ENCODE data around the gene MACROD2.
"Not testable (repeated sequence)": the region's sequence is repeated elsewhere in the genome, so short reads cannot be mapped to it uniquely, and the experiment has no call there.

Gene MACROD2

DNA sequence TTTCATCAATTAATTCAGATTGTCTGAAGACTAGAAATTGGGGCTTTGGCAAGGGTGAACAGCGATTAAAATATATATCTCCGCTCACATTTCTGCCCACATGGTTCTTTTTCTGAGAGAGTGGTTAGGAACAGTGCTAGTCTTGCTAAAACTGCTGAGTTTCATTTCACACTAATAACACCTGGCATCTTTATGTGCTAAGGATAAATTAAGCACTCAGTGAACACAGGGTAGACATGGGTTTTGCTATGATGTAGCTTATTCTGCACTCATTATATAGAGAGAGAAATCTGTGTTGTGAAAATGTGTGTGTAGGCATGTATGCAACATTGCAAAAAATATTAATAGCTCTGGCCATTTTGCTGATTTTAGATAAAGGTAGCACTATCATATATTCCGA is 965.5 kb downstream of the MACROD2 start:
- DNase-seq (ENCODE audit: low read depth) = no peak

DNA sequence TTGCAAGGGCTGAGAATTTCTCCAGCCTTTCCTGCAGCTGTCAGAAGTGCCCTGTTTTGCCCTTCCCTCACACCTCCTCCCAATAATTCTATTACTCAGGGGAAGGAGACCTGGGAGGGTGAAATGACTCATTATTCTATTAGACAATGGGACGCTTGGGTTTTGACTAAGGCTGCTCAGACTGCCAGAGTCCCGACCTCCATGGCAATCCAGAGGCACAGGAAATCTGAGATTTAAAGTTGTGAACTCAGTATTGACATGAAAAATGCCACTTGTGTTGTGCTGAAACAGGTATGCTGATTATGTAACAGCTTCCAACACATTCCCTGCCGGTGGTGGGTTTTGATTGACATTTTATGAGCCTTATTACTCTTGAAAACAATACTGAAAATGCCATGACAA is 967.9 kb downstream of the MACROD2 start:
- no peak overlapping the region for H3K4me3 ChIP-seq (ENCODE audit: control insufficient read depth, low read depth, low read length)
- DNase-seq (ENCODE audit: low read depth) = no peak
- TF ChIP-seq, protein P1, sequence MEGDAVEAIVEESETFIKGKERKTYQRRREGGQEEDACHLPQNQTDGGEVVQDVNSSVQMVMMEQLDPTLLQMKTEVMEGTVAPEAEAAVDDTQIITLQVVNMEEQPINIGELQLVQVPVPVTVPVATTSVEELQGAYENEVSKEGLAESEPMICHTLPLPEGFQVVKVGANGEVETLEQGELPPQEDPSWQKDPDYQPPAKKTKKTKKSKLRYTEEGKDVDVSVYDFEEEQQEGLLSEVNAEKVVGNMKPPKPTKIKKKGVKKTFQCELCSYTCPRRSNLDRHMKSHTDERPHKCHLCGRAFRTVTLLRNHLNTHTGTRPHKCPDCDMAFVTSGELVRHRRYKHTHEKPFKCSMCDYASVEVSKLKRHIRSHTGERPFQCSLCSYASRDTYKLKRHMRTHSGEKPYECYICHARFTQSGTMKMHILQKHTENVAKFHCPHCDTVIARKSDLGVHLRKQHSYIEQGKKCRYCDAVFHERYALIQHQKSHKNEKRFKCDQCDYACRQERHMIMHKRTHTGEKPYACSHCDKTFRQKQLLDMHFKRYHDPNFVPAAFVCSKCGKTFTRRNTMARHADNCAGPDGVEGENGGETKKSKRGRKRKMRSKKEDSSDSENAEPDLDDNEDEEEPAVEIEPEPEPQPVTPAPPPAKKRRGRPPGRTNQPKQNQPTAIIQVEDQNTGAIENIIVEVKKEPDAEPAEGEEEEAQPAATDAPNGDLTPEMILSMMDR (IDR thresholded peaks at IDR 0.05; ENCODE audit: control insufficient read depth, insufficient read depth, low read depth, low read length, missing control alignments) = no peak

More for the DNA sequence above, 965.5 kb downstream of the MACROD2 start:
- H3K4me3 ChIP-seq (ENCODE audit: control insufficient read depth, low read depth, low read length) = no peak overlapping the region
- TF ChIP-seq, protein P1 (IDR thresholded peaks at IDR 0.05; ENCODE audit: control insufficient read depth, insufficient read depth, low read depth, low read length, missing control alignments) = no peak

DNA sequence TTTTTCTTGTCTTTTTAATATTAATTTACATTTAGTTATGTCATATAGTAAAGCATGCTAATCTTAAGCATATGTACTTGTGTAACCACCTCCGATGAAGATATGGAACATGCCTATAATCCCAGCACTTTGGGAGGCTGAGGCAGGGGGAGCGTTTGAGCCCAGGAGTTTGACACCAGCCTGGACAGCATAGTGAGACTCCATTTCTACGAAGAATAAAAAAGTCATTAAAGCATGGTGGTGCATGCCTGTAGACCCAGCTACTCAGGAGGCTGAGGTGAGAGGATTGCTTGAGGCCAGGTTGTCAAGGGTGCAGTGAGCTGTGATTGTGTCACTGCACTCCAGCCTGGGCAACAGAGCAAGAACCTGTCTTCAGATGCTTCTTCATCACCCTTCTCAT is 970.9 kb downstream of the MACROD2 start:
- no peak for DNase-seq (ENCODE audit: low read depth)
- no peak overlapping the region for H3K4me3 ChIP-seq (ENCODE audit: control insufficient read depth, low read depth, low read length)
- TF ChIP-seq, protein P1 (IDR thresholded peaks at IDR 0.05; ENCODE audit: control insufficient read depth, insufficient read depth, low read depth, low read length, missing control alignments) = no peak

DNA sequence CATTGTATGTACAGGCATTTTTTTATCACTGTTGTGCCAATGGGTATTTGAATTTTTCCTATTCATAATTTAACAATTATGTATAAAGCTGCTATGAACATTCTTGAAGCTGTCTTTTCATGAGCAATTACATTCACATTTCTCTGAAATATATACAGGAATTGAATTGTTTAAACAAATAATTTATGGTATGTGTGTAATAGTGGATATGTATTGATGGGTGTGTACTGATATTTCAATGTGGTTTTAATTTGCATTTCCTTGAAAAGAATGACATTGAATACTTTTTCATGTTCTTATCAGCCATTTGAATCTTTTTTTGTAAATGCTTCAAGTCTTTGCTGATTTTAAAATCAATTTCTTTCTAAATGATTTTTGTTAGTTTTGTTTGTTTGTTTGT is 971.5 kb downstream of the MACROD2 start:
- TF ChIP-seq, protein P1 (IDR thresholded peaks at IDR 0.05; ENCODE audit: control insufficient read depth, insufficient read depth, low read depth, low read length, missing control alignments) = no peak
- no peak for DNase-seq (ENCODE audit: low read depth)
- H3K4me3 ChIP-seq (ENCODE audit: control insufficient read depth, low read depth, low read length) = no peak overlapping the region

DNA sequence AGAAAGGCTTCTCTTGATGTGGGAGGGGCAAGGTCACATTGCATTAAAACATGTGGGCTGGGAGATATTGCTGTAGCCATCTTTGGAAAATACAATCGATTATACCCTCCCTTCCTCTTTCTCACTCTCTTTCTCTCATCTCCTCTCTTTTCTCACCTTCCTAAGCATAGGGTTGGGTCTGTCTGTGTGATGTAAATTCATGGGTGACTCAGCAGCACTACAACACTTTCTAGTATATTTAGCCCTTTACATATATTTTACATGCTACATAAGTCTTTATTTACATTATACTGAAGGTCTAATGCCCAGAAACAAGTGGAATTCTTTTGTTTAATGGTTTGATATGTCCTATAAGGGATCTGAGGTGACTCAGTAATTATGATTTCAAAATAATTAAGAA is 976.9 kb downstream of the MACROD2 start:
- no peak overlapping the region for H3K4me3 ChIP-seq (ENCODE audit: control insufficient read depth, low read depth, low read length)
- no peak for DNase-seq (ENCODE audit: low read depth)
- TF ChIP-seq, protein P1 (IDR thresholded peaks at IDR 0.05; ENCODE audit: control insufficient read depth, insufficient read depth, low read depth, low read length, missing control alignments) = no peak

DNA sequence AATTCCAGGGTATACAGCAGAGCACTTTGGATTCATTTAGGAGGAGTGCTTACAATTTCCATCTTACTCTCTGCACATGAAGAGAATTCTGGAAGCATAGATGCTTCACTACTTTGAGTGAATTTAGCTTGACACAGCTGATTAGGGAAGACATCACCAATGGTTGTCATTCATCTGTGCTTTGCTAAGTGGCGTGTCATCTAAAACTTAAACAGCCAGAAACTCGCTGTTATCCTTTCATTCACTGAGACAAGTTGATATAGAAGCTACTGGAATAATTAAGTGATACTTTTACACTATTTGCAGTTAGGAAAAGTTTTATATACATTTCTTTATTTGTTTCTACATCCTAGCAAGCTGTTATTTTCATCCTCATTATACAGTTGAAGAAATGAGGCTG is 977.4 kb downstream of the MACROD2 start:
- no peak overlapping the region for H3K4me3 ChIP-seq (ENCODE audit: control insufficient read depth, low read depth, low read length)
- DNase-seq (ENCODE audit: low read depth) = no peak
- TF ChIP-seq, protein P1 (IDR thresholded peaks at IDR 0.05; ENCODE audit: control insufficient read depth, insufficient read depth, low read depth, low read length, missing control alignments) = no peak

DNA sequence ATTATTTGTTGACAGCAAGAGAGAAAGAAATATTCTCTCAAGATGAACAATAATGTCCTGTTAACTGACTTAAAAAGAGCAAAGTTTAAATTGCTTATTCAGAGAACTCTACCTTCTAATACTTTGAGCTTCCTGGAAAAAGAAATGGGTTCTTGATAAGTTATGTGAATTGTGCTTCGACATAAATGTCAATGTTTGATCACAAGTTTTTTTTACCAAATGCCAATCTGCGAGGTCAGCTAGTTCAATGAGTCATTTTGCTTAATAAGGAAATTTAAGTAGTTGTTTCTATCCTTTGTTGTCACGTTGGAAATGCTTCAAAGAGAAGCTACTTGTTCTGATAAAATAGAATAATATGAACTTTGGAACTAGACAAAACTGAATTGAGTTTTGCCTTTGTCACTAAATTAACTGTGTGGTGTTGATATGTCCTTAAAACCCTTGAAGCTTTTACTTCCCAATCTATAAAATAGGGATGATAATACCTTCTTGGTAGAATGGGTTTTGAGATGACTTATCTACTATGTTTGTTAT is 984.2 kb downstream of the MACROD2 start:
- TF ChIP-seq, protein P1 (IDR thresholded peaks at IDR 0.05; ENCODE audit: control insufficient read depth, insufficient read depth, low read depth, low read length, missing control alignments) = no peak
- H3K4me3 ChIP-seq (ENCODE audit: control insufficient read depth, low read depth, low read length) = no peak overlapping the region
- DNase-seq (ENCODE audit: low read depth) = no peak

DNA sequence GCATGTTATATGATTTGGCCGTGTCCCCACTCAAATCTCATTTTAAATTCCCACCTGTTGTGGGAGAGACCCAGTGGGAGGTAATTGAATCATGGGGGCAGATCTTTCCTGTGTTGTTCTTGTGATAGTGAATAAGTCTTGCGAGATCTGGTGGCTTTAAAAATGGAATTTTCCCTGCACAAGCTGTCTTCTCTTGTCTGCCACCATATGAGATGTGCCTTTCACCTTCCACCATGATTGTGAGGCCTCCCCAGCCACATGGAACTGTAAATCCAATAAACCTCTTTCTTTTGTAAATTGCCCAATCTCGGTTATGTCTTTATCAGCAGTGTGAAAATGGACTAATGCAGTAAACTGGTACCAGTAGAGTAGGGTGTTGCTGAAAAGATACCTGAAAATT is 986.2 kb downstream of the MACROD2 start:
- not testable (repeated sequence) for DNase-seq (ENCODE audit: low read depth); H3K4me3 ChIP-seq (ENCODE audit: control insufficient read depth, low read depth, low read length)

DNA sequence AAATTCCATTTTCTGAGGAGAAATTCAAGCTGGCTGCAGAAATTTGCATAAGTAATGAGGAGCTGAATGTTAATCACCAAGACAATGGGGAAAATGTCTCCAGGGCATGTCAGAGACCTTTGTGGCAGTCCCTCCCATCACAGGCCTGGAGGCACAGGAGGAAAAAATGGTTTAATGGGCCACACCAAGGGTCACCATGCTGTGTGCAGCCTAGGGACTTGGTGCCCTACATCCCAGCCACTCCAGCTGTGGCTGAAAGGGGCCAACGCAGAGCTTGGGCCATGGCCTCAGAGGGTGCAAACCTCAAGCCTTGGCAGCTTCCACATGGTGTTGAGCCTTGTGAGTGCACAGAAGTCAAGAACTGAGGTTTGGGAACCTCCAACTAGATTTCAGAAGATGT is 987.0 kb downstream of the MACROD2 start:
- H3K4me3 ChIP-seq (ENCODE audit: control insufficient read depth, low read depth, low read length); DNase-seq (ENCODE audit: low read depth): not testable (repeated sequence)
